D721Med (cell line): ENCODE measurements around the gene QRICH1.

ENCODE experiments used
- DNase-seq: peaks from one replicate; pipeline ENCODE4 v3.0.0; 2011; ENCODE audit warnings: low spot score; ENCODE audit not compliant: insufficient read length
- FAIRE-seq: peaks from 2 replicates; lab custom pipeline; 2011; peaks lifted over from hg19 to GRCh38; lab: Jason Lieb, UNC
- TF ChIP-seq, protein P1 (sequence below): IDR thresholded peaks from 2 replicates; pipeline ENCODE4 v1.5.1; 2012; ENCODE audit warnings: mild to moderate bottlenecking, control low read depth; ENCODE audit not compliant: insufficient read depth; ENCODE audit errors: missing control alignments

The QRICH1 gene

GRCh38 chr3:49093853-49094767, at the start of gene QRICH1:
QRICH1 (minus strand) TSS chr3:49094071; CDS start chr3:49077017, 17,054 bp downstream.
- TF ChIP-seq, protein P1, sequence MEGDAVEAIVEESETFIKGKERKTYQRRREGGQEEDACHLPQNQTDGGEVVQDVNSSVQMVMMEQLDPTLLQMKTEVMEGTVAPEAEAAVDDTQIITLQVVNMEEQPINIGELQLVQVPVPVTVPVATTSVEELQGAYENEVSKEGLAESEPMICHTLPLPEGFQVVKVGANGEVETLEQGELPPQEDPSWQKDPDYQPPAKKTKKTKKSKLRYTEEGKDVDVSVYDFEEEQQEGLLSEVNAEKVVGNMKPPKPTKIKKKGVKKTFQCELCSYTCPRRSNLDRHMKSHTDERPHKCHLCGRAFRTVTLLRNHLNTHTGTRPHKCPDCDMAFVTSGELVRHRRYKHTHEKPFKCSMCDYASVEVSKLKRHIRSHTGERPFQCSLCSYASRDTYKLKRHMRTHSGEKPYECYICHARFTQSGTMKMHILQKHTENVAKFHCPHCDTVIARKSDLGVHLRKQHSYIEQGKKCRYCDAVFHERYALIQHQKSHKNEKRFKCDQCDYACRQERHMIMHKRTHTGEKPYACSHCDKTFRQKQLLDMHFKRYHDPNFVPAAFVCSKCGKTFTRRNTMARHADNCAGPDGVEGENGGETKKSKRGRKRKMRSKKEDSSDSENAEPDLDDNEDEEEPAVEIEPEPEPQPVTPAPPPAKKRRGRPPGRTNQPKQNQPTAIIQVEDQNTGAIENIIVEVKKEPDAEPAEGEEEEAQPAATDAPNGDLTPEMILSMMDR = peak; percentile 54
- FAIRE-seq (no peak), DNase-seq (peak; percentile 58)

GRCh38 chr3:49140080-49140479, 46.2 kb upstream of the QRICH1 start:
- DNase-seq (no peak), FAIRE-seq (no peak)
- TF ChIP-seq, protein P1 = no peak

DNA sequence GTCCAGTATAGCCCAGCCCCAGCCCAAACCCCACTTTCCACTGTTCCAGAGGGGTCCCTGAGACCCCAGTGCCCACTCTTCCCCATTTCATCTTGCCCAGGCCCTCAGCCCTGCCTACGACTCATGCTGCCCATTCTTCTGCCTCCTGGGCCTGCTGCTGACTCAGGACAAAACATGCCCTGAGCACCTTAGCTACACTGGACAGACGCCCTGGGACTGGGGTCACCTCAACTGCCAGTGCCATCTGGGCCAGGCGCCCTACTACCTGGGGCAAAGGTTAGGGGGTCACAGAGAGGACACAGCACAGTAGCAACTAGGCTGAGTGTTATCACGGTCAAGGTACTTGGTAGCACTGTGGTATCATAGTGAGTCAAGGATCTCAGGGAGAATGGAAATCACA, 41.6 kb upstream of the QRICH1 start:
- FAIRE-seq (no peak), DNase-seq (no peak)
- TF ChIP-seq, protein P1 = no peak

- TF ChIP-seq, protein P1 = no peak
- FAIRE-seq (no peak), DNase-seq (no peak)
Measured at GRCh38 chr3:49134471-49135265, 40.8 kb upstream of the QRICH1 start.

GRCh38 chr3:49133226-49133951, 39.5 kb upstream of the QRICH1 start:
- DNase-seq = peak; percentile 95
- TF ChIP-seq, protein P1 = peak; percentile 9
- no peak for FAIRE-seq

- FAIRE-seq (no peak), DNase-seq (peak; percentile 85)
- TF ChIP-seq, protein P1 = peak; percentile 22
Measured at GRCh38 chr3:49132437-49133225, 38.8 kb upstream of the QRICH1 start, which contains the start of gene LAMB2. LAMB2 (minus strand) TSS chr3:49133050; CDS start chr3:49132867, 183 bp downstream.
